Subcutaneous adipose tissue (tissue), 4 donors: ENCODE measurements around the gene PKHD1. TPM values are rescaled to one million over a fixed set of nuclear protein-coding genes. Genes with fewer than 3 reads are reported as not detected.

ENCODE experiments used
- total RNA-seq, 4 donors: library from RNA; depleted of rRNA; stranded (reverse); fragments of >200 nt; gene quantifications; one replicate each; pipeline ENCODE4 v1.1.0, GENCODE V29; 2016
- TF ChIP-seq, protein P1 (sequence below): fragments of 450-650 bp; IDR thresholded peaks from one replicate; pipeline ENCODE4 v1.5.1; 2016; ENCODE audit warnings: low read depth, mild to moderate bottlenecking, control low read depth, antibody characterized with exemption, moderate library complexity

Gene PKHD1
- total RNA-seq, 4 donors from 2014 or later, result under 0.01 to 1.1 (median 0.35) TPM

DNA sequence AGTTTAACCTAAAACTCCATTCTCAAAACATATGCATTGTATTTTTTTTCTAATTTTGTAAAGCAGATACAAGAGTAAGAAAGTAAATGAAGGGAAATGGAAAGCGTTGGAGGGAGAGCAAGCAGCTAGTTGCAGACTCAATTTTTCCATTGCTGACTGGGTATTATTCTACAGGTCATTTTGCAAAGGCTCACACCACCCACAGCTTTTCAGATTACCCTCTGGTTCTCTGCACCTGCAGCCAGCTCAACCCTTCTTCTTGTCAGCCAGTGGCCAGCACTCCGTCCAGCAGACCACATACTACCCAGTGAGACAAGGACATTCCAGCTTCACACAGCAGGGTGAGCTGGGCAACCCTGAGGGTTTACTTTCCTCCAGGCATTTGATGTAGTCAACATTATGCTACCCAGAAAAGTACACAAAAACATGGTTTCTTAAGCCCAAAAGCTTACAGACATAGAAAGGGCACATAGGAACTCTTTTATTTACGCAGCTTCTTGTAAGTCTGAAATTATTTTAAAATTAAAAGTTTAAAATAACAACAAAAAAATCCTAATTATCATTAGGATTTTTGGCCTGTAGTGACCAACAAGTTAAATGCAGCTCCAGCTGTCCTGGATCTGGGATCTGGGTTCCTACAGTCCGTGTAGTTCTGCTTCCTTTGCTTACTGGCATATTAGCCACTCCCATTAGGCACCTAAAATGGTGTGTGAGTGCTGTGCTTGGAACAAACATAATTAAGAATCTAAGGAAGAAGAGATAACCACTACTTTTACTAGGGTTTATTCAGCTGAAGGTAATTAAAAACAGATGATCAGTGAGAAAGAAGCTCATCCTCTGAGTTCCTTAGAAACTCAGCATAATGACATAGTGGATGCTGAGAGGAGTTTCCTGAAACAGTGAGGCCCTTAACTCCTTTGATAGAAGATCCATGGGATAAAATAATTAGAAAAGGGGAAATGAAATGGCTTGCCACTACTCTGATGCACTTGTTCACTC is 185.3 kb downstream of the PKHD1 start:
- TF ChIP-seq, protein P1, sequence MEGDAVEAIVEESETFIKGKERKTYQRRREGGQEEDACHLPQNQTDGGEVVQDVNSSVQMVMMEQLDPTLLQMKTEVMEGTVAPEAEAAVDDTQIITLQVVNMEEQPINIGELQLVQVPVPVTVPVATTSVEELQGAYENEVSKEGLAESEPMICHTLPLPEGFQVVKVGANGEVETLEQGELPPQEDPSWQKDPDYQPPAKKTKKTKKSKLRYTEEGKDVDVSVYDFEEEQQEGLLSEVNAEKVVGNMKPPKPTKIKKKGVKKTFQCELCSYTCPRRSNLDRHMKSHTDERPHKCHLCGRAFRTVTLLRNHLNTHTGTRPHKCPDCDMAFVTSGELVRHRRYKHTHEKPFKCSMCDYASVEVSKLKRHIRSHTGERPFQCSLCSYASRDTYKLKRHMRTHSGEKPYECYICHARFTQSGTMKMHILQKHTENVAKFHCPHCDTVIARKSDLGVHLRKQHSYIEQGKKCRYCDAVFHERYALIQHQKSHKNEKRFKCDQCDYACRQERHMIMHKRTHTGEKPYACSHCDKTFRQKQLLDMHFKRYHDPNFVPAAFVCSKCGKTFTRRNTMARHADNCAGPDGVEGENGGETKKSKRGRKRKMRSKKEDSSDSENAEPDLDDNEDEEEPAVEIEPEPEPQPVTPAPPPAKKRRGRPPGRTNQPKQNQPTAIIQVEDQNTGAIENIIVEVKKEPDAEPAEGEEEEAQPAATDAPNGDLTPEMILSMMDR, result no peak

DNA sequence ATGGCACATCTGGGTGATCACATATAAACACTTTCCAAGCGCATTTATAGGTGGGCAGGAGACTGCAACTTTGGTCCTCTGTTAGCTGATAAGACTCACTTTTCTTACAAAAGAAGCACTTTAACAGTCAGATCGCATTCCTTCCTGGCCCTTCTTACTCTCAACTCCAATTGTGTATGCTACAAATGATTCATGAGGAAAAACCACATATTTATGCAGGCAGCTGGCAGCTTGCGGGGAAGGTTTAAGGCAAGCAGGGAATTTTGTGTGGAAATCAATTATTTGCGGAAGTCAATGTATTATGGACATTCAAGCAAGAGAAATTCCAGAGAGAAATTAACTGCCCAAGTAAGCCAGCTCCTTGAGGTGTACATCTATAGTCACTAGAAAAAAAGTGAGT is 194.0 kb downstream of the PKHD1 start:
- TF ChIP-seq, protein P1, result no peak

DNA sequence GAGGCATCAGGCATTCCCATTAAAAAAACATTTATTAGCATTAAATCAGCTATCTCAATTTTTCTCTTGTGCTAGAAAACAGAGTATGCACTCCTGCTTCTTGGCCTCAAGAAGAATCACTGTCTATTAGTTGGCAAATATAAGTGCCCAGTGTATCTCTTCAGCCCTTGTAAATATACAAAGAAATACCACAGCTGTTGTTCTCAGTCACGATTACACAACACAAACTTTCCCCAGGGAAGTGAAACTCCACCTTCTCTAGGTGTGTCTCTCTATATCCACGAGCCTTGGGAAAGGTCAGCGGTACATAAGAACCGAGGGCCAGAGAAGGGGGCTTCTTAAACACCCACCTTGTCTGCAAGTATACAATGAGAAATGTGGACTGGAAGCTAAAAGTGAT is 194.7 kb downstream of the PKHD1 start:
- TF ChIP-seq, protein P1, result no peak

DNA sequence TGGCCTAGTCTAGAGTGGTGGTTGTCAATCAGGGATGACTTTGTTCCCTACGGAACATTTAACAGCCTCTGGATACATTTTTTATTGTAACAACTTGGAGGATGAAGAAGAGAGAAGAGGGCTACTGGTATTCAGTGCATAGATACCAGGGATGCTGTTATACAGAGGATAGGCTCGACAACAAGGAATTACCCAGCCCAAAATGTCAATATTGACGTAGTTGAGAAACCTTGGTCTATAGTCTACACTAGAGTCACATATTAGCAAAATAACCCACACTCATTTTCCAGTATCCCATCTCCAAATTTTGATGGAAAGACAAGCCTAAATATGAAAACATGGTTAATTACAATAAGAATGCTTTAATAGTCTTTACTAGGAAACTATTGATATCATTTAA is 195.1 kb downstream of the PKHD1 start:
- TF ChIP-seq, protein P1, result no peak

DNA sequence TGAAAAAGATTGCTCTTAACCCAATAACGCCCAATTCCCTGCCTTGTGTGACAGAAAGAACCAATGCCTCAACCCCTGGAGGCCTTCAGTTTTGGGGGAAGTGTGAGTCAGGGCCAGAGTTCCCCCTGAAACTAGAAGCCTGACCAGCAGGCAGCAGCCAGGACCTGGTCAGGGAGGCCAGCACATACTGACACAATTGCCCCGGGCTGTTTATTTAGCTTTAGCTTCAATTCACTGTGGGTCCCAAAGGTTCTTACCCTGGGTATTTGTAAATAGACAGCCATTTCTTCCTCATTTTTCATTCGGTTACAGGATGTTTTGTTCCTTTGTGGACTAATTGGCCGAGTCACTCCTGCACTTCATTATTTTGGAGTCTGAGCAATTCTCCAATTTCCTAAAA is 195.6 kb downstream of the PKHD1 start:
- TF ChIP-seq, protein P1, result no peak

DNA sequence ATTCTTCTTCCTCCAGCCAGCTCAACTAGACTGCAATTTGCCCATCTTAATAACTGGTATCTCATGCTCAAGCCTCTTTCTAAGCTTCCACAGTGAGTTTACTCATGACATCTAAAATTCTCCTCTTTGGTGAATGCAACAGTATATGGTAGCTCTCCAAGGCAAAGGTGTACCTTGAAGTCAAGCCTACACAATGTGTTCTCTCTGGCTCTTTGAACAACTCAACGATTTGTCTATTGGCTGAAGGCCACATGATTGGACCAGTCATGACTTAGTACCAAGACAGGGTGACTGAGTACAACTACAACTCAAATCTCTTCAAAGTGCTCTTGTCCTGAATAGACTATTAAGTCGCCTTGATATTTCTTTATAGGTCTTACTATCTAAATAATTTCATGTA is 199.6 kb downstream of the PKHD1 start:
- TF ChIP-seq, protein P1, result no peak

DNA sequence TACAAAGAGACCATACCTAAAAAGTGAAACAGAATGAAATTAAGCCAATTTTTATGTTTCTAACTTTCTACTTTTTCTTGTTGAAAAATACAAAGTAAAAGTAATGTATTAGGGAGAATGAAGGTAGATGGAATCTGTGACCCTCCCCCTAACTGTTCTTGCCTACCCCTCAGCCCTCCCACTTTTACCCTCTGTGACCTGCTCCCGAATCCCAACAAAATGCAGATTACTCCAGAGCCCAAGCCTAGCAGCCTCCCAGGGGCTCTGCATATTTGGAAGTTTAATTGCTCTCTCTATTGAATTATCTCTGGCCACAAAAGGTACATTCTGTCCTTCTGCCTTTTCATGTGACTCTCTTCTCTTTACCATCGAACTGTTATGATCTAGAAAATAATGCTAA is 201.5 kb downstream of the PKHD1 start:
- TF ChIP-seq, protein P1, result no peak
